Measurements from ENCODE around the gene TGFBR3.

Gene TGFBR3

GRCh38 chr1:91776068-91776794, 109.7 kb downstream of the TGFBR3 start:
- no peak for DNase-seq

GRCh38 chr1:91775227-91775626, 110.7 kb downstream of the TGFBR3 start:
- no peak for DNase-seq

- DNase-seq = no peak
These were observed 111.3 kb downstream of the TGFBR3 start for GRCh38 chr1:91774520-91775203.

GRCh38 chr1:91771717-91772116, 114.2 kb downstream of the TGFBR3 start:
- no peak for DNase-seq

GRCh38 chr1:91770667-91771268, 115.2 kb downstream of the TGFBR3 start:
- no peak for DNase-seq

- DNase-seq = no peak
These were observed 116.2 kb downstream of the TGFBR3 start for GRCh38 chr1:91769742-91770141.

GRCh38 chr1:91768786-91769725, 116.9 kb downstream of the TGFBR3 start:
- no peak for DNase-seq

GRCh38 chr1:91768120-91768519, 117.8 kb downstream of the TGFBR3 start:
- DNase-seq = no peak

GRCh38 chr1:91766883-91767282, 119.1 kb downstream of the TGFBR3 start:
- DNase-seq = no peak

- DNase-seq = no peak
These were observed 120.0 kb downstream of the TGFBR3 start for GRCh38 chr1:91765880-91766443.

GRCh38 chr1:91765293-91765692, 120.7 kb downstream of the TGFBR3 start:
- no peak for DNase-seq

GRCh38 chr1:91764471-91765115, 121.4 kb downstream of the TGFBR3 start:
- DNase-seq = no peak

- DNase-seq = no peak
These were observed 122.7 kb downstream of the TGFBR3 start for GRCh38 chr1:91763252-91763651.

GRCh38 chr1:91761295-91761721, 124.6 kb downstream of the TGFBR3 start:
- no peak for DNase-seq

- DNase-seq = no peak
These were observed 125.4 kb downstream of the TGFBR3 start for GRCh38 chr1:91760512-91760911.

- no peak for DNase-seq
These were observed 126.9 kb downstream of the TGFBR3 start for GRCh38 chr1:91759076-91759475.

GRCh38 chr1:91757763-91758460, 128.0 kb downstream of the TGFBR3 start:
- DNase-seq = no peak

GRCh38 chr1:91755702-91756287, 130.2 kb downstream of the TGFBR3 start:
- DNase-seq = no peak

GRCh38 chr1:91754816-91755580, 131.0 kb downstream of the TGFBR3 start:
- DNase-seq = no peak

- DNase-seq = no peak
These were observed 131.6 kb downstream of the TGFBR3 start for GRCh38 chr1:91754348-91754747.
